T-helper 1 cell treated with Interleukin-12 subunit alpha and Interleukin-12 subunit beta and Interleukin-4 antibody, amounts not matched to agents 30 μg/mL and 1 μg/mL, for 36 hours (primary cell): ENCODE measurements around the gene RBM28.

Source experiments
- H3K27ac Mint-ChIP-seq: one replicate; pipeline ENCODE4 v1.8.0; 2021; ENCODE audit warnings: mild to moderate bottlenecking, mixed read lengths
- H3K27me3 Mint-ChIP-seq: one replicate; pipeline ENCODE4 v1.8.0; 2021; ENCODE audit warnings: low read depth, mixed read lengths
- H3K36me3 Mint-ChIP-seq: one replicate; pipeline ENCODE4 v1.8.0; 2021; ENCODE audit warnings: low read depth, mixed read lengths
- H3K4me1 Mint-ChIP-seq: one replicate; pipeline ENCODE4 v1.8.0; 2021; ENCODE audit warnings: low read depth, mixed read lengths
- H3K4me3 Mint-ChIP-seq: one replicate; pipeline ENCODE4 v1.8.0; 2021; ENCODE audit warnings: mild to moderate bottlenecking, moderate library complexity, mixed read lengths
- H3K9me3 Mint-ChIP-seq: one replicate; pipeline ENCODE4 v1.8.0; 2021; ENCODE audit warnings: mixed read lengths

Gene RBM28

GRCh38 chr7:128259131-128260061, 84.3 kb downstream of the RBM28 start:
- H3K27me3 Mint-ChIP-seq: peaks cover 6% of the 10 kb centered on the region
- no peaks in the 10 kb centered on the region for H3K4me1 Mint-ChIP-seq
- no peaks in the 10 kb centered on the region for H3K9me3 Mint-ChIP-seq
- no peak overlapping the region for H3K4me3 Mint-ChIP-seq
- H3K27ac Mint-ChIP-seq: no peak overlapping the region
- no peaks in the 10 kb centered on the region for H3K36me3 Mint-ChIP-seq

GRCh38 chr7:128257458-128257857, 86.2 kb downstream of the RBM28 start:
- H3K4me3 Mint-ChIP-seq: no peak overlapping the region
- H3K27ac Mint-ChIP-seq: no peak overlapping the region
- peaks cover 3% of the 10 kb centered on the region for H3K4me1 Mint-ChIP-seq
- no peaks in the 10 kb centered on the region for H3K9me3 Mint-ChIP-seq
- H3K27me3 Mint-ChIP-seq: peaks cover 6% of the 10 kb centered on the region
- H3K36me3 Mint-ChIP-seq: no peaks in the 10 kb centered on the region

- Mint-ChIP-seq H3K4me1 (peaks cover 3% of the 10 kb centered on the region), H3K4me3 (no peak overlapping the region), H3K27ac (no peak overlapping the region), H3K9me3 (no peaks in the 10 kb centered on the region), H3K36me3 (no peaks in the 10 kb centered on the region), H3K27me3 (peaks cover 10% of the 10 kb centered on the region)
Measured at GRCh38 chr7:128255271-128255670, 88.4 kb downstream of the RBM28 start.

GRCh38 chr7:128254470-128254869, 89.2 kb downstream of the RBM28 start:
- no peaks in the 10 kb centered on the region for H3K9me3 Mint-ChIP-seq
- H3K27ac Mint-ChIP-seq: no peak overlapping the region
- H3K4me1 Mint-ChIP-seq: peaks cover 3% of the 10 kb centered on the region
- H3K27me3 Mint-ChIP-seq: peaks cover 13% of the 10 kb centered on the region
- no peaks in the 10 kb centered on the region for H3K36me3 Mint-ChIP-seq
- H3K4me3 Mint-ChIP-seq: no peak overlapping the region

GRCh38 chr7:128253701-128254100, 90.0 kb downstream of the RBM28 start:
- Mint-ChIP-seq H3K27me3 (peaks cover 20% of the 10 kb centered on the region), H3K4me3 (no peak overlapping the region), H3K4me1 (peaks cover 3% of the 10 kb centered on the region), H3K9me3 (no peaks in the 10 kb centered on the region), H3K36me3 (no peaks in the 10 kb centered on the region), H3K27ac (no peak overlapping the region)

GRCh38 chr7:128251337-128251736, 92.4 kb downstream of the RBM28 start:
- Mint-ChIP-seq H3K27ac (no peak overlapping the region), H3K4me1 (peaks cover 3% of the 10 kb centered on the region)

More at GRCh38 chr7:128251337-128251736, 92.4 kb downstream of the RBM28 start:
- Mint-ChIP-seq H3K9me3 (no peaks in the 10 kb centered on the region), H3K36me3 (no peaks in the 10 kb centered on the region), H3K27me3 (peaks cover 15% of the 10 kb centered on the region), H3K4me3 (no peak overlapping the region)
